Activated CD4-positive, CD25-positive, alpha-beta regulatory T cell treated with anti-CD3 and anti-CD28 coated beads, Interleukin-2, amount 50 U/mL, for 24 hours (primary cell): ENCODE data around the gene NAPSA.

Experiments
- ATAC-seq, 2 donors: fragments of 150-1000 bp; cut with Tn5 transposase; one replicate each; pipeline ENCODE4 v1.10.0; 2021; ENCODE audit warnings: mild to moderate bottlenecking in 1 of 2, moderate library complexity in 1 of 2

Gene NAPSA

GRCh38 chr19:50313812-50314536 lies 51.5 kb downstream of the NAPSA start:
- ATAC-seq: no peak

DNA sequence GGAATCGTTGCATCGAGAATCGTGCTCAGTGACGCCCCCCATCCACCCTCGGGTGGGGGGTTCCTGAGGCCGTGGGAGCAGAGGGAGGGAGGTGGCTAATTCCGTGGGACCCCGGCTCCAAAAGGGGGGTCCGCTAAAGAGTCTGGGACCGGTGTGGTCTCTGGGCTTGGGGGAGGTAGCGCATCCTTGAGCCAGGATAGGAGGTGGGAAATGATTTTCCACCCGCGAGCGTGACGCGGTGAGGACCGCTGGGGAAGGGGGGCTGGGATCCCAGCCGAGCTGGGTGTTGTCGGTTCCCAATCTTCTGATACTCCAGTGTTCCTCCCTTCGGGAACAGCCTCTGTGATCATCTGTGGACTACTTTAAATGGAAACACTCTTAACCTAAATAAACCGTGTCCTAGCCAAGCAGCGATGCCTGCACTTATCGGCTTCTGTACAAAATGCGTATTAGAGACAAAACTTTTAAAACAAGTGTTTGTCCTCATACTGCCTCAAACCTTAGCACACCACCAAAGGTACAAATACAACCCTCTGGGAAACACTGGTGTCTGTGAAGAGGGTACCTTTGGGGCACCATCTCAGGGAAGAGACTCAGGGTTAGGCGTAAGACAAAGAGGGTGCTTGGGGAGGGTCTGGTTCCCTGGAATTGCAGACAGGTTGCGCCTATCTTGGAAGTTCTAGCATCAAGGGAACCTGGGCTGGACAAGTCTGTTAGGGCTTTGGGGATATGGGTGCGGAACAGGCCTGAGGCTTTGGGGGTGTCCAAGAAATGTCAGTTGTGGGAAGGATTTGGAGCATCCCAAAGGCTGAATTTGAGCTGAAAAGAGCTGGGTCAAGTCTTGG lies 52.2 kb downstream of the NAPSA start:
- ATAC-seq: no peak

GRCh38 chr19:50311723-50312635 lies 53.5 kb downstream of the NAPSA start:
- no peak for ATAC-seq

DNA sequence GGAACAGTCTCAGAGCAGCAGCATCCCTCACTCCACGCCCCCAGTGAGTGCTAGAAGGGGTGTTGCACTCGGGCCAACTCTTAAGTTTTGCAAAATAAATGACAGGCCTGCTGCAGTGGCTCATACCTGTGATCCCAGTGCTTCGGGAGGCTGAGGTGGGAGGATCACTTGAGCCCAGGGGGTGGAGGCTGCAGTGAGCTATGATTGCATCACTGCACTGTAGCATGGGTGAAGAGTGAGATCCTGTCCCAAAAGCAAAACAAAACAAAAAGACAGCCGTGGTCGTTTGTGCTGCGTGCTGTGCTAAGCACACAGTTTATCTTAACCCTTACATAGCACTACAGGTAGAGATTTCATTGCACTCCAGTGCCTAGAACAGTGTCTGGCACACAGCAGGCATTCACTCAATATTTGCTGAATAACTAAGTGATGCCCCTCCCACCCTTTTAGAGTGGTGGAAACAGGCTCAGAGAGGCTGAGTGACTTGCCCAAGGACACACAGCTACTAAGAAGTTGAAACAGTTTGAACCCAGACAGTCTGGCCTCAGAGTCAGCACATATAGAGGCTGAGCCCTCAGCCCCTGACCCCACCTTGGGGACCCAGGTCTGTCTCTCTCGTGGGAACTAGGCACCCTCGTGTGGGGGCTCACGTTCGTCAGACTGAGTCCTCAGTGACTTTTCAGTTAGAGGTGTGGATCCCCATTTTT lies 54.5 kb downstream of the NAPSA start:
- no peak for ATAC-seq

DNA sequence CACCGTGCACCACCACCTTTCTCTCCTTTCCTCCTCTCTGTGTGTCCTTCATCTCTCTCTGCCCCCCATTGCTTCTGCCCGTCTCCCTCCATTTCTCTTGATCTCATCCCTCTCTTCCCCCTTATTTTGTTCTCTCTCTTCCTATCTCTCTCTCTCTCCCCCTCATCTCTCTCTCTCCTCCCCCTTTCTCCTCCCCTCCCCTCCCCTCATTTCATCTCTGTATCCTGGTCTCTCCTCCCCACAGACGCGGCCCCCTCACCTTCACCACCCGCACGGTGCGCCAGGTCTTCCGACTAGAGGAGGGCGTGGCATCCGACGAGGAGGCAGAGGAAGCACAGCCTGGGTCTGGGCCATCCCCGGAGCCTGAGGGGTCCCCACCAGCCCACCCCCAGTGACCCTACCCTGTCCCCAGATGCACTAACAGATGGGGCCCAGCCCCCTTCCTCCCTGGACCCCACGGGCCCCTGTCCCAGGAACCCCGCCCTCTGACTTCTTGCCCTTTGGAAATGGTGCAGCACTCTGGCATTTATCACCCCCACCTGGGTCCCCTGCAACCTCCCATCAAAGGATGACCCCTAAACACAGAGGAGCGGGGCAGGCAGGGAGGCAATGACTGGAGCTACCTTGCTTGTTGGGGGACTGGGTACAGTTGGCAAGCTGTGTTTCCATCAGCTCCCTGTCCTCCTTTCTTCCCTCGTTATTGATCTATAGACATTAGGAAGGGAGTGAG lies 55.9 kb downstream of the NAPSA start:
- ATAC-seq: no peak

DNA sequence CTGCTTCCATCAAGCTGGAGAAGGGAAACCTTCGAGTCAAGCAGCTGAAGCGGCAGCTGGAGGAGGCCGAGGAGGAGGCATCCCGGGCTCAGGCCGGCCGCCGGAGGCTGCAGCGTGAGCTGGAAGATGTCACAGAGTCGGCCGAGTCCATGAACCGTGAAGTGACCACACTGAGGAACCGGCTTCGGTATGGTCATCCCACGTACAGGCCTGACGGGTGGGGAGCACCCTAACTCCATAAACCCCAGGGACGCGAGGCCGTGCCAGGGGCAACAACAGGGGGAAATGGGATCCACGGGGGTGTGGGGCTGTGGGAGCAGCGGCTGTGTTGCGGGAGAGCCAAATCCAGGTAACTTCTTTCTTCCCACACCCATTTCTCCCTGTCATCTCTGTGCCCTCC lies 56.4 kb downstream of the NAPSA start:
- no peak for ATAC-seq
